ENCODE data around the gene PAPLN.

Gene PAPLN

GRCh38 chr14:73261520-73262426 lies 24.5 kb downstream of the PAPLN start:
- DNase-seq (ENCODE audit: low spot score): no peak

- no peak for DNase-seq (ENCODE audit: low spot score)
These were observed 25.3 kb downstream of the PAPLN start for GRCh38 chr14:73262427-73263183.

GRCh38 chr14:73263606-73264005 lies 26.3 kb downstream of the PAPLN start:
- no peak for DNase-seq (ENCODE audit: low spot score)

GRCh38 chr14:73264080-73264884 lies 27.0 kb downstream of the PAPLN start:
- no peak for DNase-seq (ENCODE audit: low spot score)

- DNase-seq (ENCODE audit: low spot score): no peak
These were observed 27.8 kb downstream of the PAPLN start for GRCh38 chr14:73264885-73265720.

GRCh38 chr14:73265721-73266046 lies 28.4 kb downstream of the PAPLN start:
- no peak for DNase-seq (ENCODE audit: low spot score)

- DNase-seq (ENCODE audit: low spot score): no peak
These were observed 29.0 kb downstream of the PAPLN start for GRCh38 chr14:73266317-73266716.

- DNase-seq (ENCODE audit: low spot score): no peak
These were observed 30.2 kb downstream of the PAPLN start for GRCh38 chr14:73267474-73267873.

GRCh38 chr14:73269729-73270531 lies 32.6 kb downstream of the PAPLN start:
- peak; percentile 21 for DNase-seq (ENCODE audit: low spot score)

- no peak for DNase-seq (ENCODE audit: low spot score)
These were observed 35.1 kb downstream of the PAPLN start for GRCh38 chr14:73272393-73272792.

- DNase-seq (ENCODE audit: low spot score): no peak
These were observed 36.5 kb downstream of the PAPLN start for GRCh38 chr14:73273799-73274198.

GRCh38 chr14:73276836-73277235 lies 39.5 kb downstream of the PAPLN start:
- no peak for DNase-seq (ENCODE audit: low spot score)

GRCh38 chr14:73277376-73277775 lies 40.1 kb downstream of the PAPLN start:
- no peak for DNase-seq (ENCODE audit: low spot score)

- DNase-seq (ENCODE audit: low spot score): no peak
These were observed 43.6 kb downstream of the PAPLN start for GRCh38 chr14:73280903-73281302.

- DNase-seq (ENCODE audit: low spot score): peak; percentile 33
These were observed 46.5 kb downstream of the PAPLN start for GRCh38 chr14:73283608-73284379.

GRCh38 chr14:73285979-73286378 lies 48.7 kb downstream of the PAPLN start:
- no peak for DNase-seq (ENCODE audit: low spot score)

GRCh38 chr14:73286598-73286997 lies 49.3 kb downstream of the PAPLN start:
- no peak for DNase-seq (ENCODE audit: low spot score)

GRCh38 chr14:73287071-73287470 lies 49.8 kb downstream of the PAPLN start:
- DNase-seq (ENCODE audit: low spot score): no peak

- DNase-seq (ENCODE audit: low spot score): no peak
These were observed 52.0 kb downstream of the PAPLN start for GRCh38 chr14:73289308-73289707.

- DNase-seq (ENCODE audit: low spot score): no peak
These were observed 52.4 kb downstream of the PAPLN start for GRCh38 chr14:73289729-73290128.

Data from SW480 (cell line).